K562 (cell line): ENCODE data around the gene IQGAP3. TPM values are rescaled to one million over a fixed set of nuclear protein-coding genes. Genes with fewer than 3 reads are reported as not detected.

Source experiments
- ATF3 ChIP-seq, 2 experiments: fragments of 450-650 bp in 1 of 2; sonication (generic) in 1 of 2; formaldehyde crosslinking in 1 of 2; IDR thresholded peaks in 1 of 2; conservative IDR thresholded peaks in 1 of 2; 2 replicates each; pipeline versions ENCODE4 v1.6.1 to v1.8.1; 2016 to 2023; ENCODE audit warnings: mild to moderate bottlenecking in 2 of 2, moderate library complexity in 2 of 2, inconsistent platforms in 1 of 2, missing genetic modification reagents in 1 of 2
- BDP1 ChIP-seq: IDR thresholded peaks from 3 replicates; pipeline ENCODE4 v1.6.1; 2011; ENCODE audit not compliant: insufficient read length, insufficient read depth
- CHCHD3 ChIP-seq: fragments of 250-450 bp; sonication (Bioruptor Pico); IDR thresholded peaks from 2 replicates; pipeline ENCODE4 v2.1.2; 2022; ENCODE audit warnings: mild to moderate bottlenecking
- ELF1 ChIP-seq: fragments of 200-800 bp; sonication (Bioruptor generic); IDR thresholded peaks from 2 replicates; pipeline ENCODE4 v1.6.1; 2016; ENCODE audit warnings: missing genetic modification characterization, missing compliant biosample characterization
- ESRRA ChIP-seq: fragments of 450-650 bp; IDR thresholded peaks from 2 replicates; pipeline ENCODE4 v1.6.1; 2014; ENCODE audit warnings: low read depth, mild to moderate bottlenecking, moderate library complexity, borderline replicate concordance
- IRF1 ChIP-seq: sonication (generic); formaldehyde crosslinking; IDR thresholded peaks from 2 replicates; pipeline ENCODE4 v1.8.0; 2022; ENCODE audit warnings: missing genetic modification reagents, mild to moderate bottlenecking, borderline replicate concordance
- MTA3 ChIP-seq: fragments of 450-650 bp; formaldehyde crosslinking; IDR thresholded peaks from 2 replicates; pipeline ENCODE4 v1.6.1; 2017; ENCODE audit warnings: mild to moderate bottlenecking, borderline replicate concordance
- MXI1 ChIP-seq: IDR thresholded peaks from 2 replicates; pipeline ENCODE4 v1.6.1; 2011; ENCODE audit warnings: low read depth, mild to moderate bottlenecking, improper control_type of control experiment, low read length
- PRDM10 ChIP-seq: fragments of 450-650 bp; IDR thresholded peaks from 2 replicates; pipeline ENCODE4 v1.6.1; 2018; ENCODE audit not compliant: partially characterized antibody
- RBM15 ChIP-seq: fragments of 200-400 bp; formaldehyde crosslinking; IDR thresholded peaks from 2 replicates; pipeline ENCODE4 v1.6.1; 2018; ENCODE audit warnings: mild to moderate bottlenecking, low read length, moderate library complexity; ENCODE audit not compliant: insufficient read depth
- TAF9B ChIP-seq: fragments of 450-650 bp; IDR thresholded peaks from 2 replicates; pipeline ENCODE4 v1.6.1; 2018; ENCODE audit warnings: mild to moderate bottlenecking; ENCODE audit not compliant: partially characterized antibody
- YY1 ChIP-seq, 3 experiments: IDR thresholded peaks; 2 replicates each; pipeline ENCODE4 v1.6.1; 2011; ENCODE audit warnings: low read length in 2 of 3, mild to moderate bottlenecking in 2 of 3, moderate library complexity in 2 of 3, borderline replicate concordance in 1 of 3, control low read depth in 1 of 3, low read depth in 1 of 3; ENCODE audit not compliant: insufficient read depth in 3 of 3, insufficient replicate concordance in 2 of 3, control insufficient read depth in 1 of 3, insufficient read length in 1 of 3; ENCODE audit errors: extremely low read depth in 1 of 3
- ZKSCAN8 ChIP-seq: fragments of 200-800 bp; sonication (Bioruptor generic); IDR thresholded peaks from 2 replicates; pipeline ENCODE4 v1.6.1; 2016; ENCODE audit warnings: missing genetic modification characterization, missing compliant biosample characterization
- ZNF12 ChIP-seq: sonication (generic); formaldehyde crosslinking; IDR thresholded peaks from 2 replicates; pipeline ENCODE4 v1.4.0; 2020; ENCODE audit warnings: mild to moderate bottlenecking, missing genetic modification reagents
- ZNF512 ChIP-seq: IDR thresholded peaks from 2 replicates; pipeline ENCODE4 v1.6.1; 2016; ENCODE audit warnings: missing genetic modification characterization, missing compliant biosample characterization
- ZNF639 ChIP-seq, 2 experiments: fragments of 200-800 bp in 1 of 2; sonication (Bioruptor generic) in 1 of 2; sonication (generic) in 1 of 2; formaldehyde crosslinking in 1 of 2; IDR thresholded peaks in 1 of 2; conservative IDR thresholded peaks in 1 of 2; 2 replicates each; pipeline versions ENCODE4 v1.5.0 to v1.6.1; 2016 to 2020; ENCODE audit warnings: missing compliant biosample characterization in 1 of 2, missing genetic modification characterization in 1 of 2, missing genetic modification reagents in 1 of 2
- polyA plus RNA-seq, 8 experiments: library from polyadenylated mRNA; depleted of rRNA in 4 of 8; stranded (reverse) in 5 of 8; unstranded in 3 of 8; fragments of >200 nt; fragmentation: Nextera tagmentation in 2 of 8; fragmentation: Illumina TruSeq in 1 of 8; extraction: Ambion mirVana in 2 of 8; extraction: Trizol in 1 of 8; gene quantifications; 2 replicates each; pipeline versions ENCODE4 v1.2.1 to v1.2.3, GENCODE V29; 2011 to 2014; ENCODE audit warnings: inconsistent platforms in 1 of 8, missing spikeins in 1 of 8
- total RNA-seq, 7 experiments: library from RNA; depleted of rRNA in 6 of 7; stranded (reverse); fragments of >200 nt in 6 of 7; fragmentation: Illumina TruSeq in 2 of 7; extraction: Trizol in 2 of 7; gene quantifications; 2 replicates each; pipeline versions ENCODE4 v1.2.1 to v1.2.3, GENCODE V29; 2011 to 2021; ENCODE audit warnings: low replicate concordance in 1 of 7

Gene IQGAP3
- total and polyA plus RNA-seq, 9 of the 15 experiments (the other 6 are each of a cell fraction or from before 2014, with no cell fraction given), result 1.4 to 16.6 (median 11.9) TPM

- no peak for TF ChIP-seq ATF3 (IDR thresholded peaks at IDR 0.05)
- TF ChIP-seq ATF3 (CRISPR knock-in tag; conservative IDR thresholded peaks at IDR 0.05), result no peak
- TF ChIP-seq MXI1, result no peak
- TF ChIP-seq ZNF12 (CRISPR knock-in tag), result no peak
- TF ChIP-seq TAF9B, result no peak
- TF ChIP-seq BDP1, result no peak
- TF ChIP-seq IRF1 (CRISPR knock-in tag), result no peak
- no peak; the same call in 1 of the 2 replicates for TF ChIP-seq MTA3
- TF ChIP-seq CHCHD3 (CRISPR knock-in tag), result no peak
- 0 out of 4 replicates have a peak, but pooled peaks of 1 of the 2 experiments have one; percentile 51 for TF ChIP-seq ZNF639 (CRISPR knock-in tag; conservative IDR thresholded peaks at IDR 0.05 in 1 of 2, IDR thresholded peaks at IDR 0.05 in 1 of 2)
- no peak for TF ChIP-seq RBM15
- peak in 1 of 3 experiments; percentile 18 for TF ChIP-seq YY1 (IDR thresholded peaks at IDR 0.05; ENCODE audit: borderline replicate concordance in 1 of 3, control insufficient read depth in 1 of 3, extremely low read depth in 1 of 3, insufficient read depth in 3 of 3, insufficient read length in 1 of 3, insufficient replicate concordance in 2 of 3, low read depth in 1 of 3, low read length in 2 of 3)
- TF ChIP-seq ZNF512, result no peak
- no peak for TF ChIP-seq ESRRA
- no peak for TF ChIP-seq PRDM10
- TF ChIP-seq ELF1, result no peak
- TF ChIP-seq ZKSCAN8 (CRISPR knock-in tag), result no peak
Observed at GRCh38 chr1:156524481-156524869, 47.9 kb downstream of the IQGAP3 start (continued).
